ENCODE data around the gene INTS4.

- TF ChIP-seq CTCF (IDR thresholded peaks at IDR 0.05) = no peak
- no peak for TF ChIP-seq POLR2A (IDR thresholded peaks at IDR 0.05)
Measured at GRCh38 chr11:77833302-77833701, 161.2 kb downstream of the INTS4 start.
